HG02588 (cell line): ENCODE results near the gene MBIP.
A peak's percentile ranks its signal among the peaks of the same experiment; 100 is the strongest.

ENCODE experiments used
- ATAC-seq: cut with Tn5 transposase; IDR thresholded peaks from one replicate; pipeline ENCODE4 v1.9.1; 2021; ENCODE audit warnings: mild to moderate bottlenecking, moderate library complexity; ENCODE audit not compliant: unreplicated experiment

Gene MBIP

GRCh38 chr14:36315159-36315853, 5.1 kb downstream of the MBIP start:
- ATAC-seq = peak; percentile 59

GRCh38 chr14:36313898-36314297, 6.5 kb downstream of the MBIP start:
- no peak for ATAC-seq

GRCh38 chr14:36313206-36313605, 7.2 kb downstream of the MBIP start:
- no peak for ATAC-seq

- no peak for ATAC-seq
These were observed 13.6 kb downstream of the MBIP start for GRCh38 chr14:36306836-36307235.

GRCh38 chr14:36304895-36305294, 15.5 kb downstream of the MBIP start:
- ATAC-seq = no peak

- no peak for ATAC-seq
These were observed 16.5 kb downstream of the MBIP start for GRCh38 chr14:36303960-36304359.

GRCh38 chr14:36302823-36303222, 17.6 kb downstream of the MBIP start:
- ATAC-seq = no peak

- ATAC-seq = no peak
These were observed 19.3 kb downstream of the MBIP start for GRCh38 chr14:36301159-36301558.

- ATAC-seq = no peak
These were observed 20.1 kb downstream of the MBIP start for GRCh38 chr14:36300337-36300736.

GRCh38 chr14:36295642-36296627, 24.5 kb downstream of the MBIP start:
- no peak for ATAC-seq

- no peak for ATAC-seq
These were observed 25.9 kb downstream of the MBIP start for GRCh38 chr14:36294543-36294942.

GRCh38 chr14:36293824-36294223, 26.6 kb downstream of the MBIP start:
- ATAC-seq = no peak

- no peak for ATAC-seq
These were observed 30.5 kb downstream of the MBIP start for GRCh38 chr14:36289954-36290353.

- ATAC-seq = no peak
These were observed 31.9 kb downstream of the MBIP start for GRCh38 chr14:36288496-36288895.

GRCh38 chr14:36284971-36285595, 35.4 kb downstream of the MBIP start:
- no peak for ATAC-seq

- ATAC-seq = no peak
These were observed 39.1 kb downstream of the MBIP start for GRCh38 chr14:36281309-36281708.

- no peak for ATAC-seq
These were observed 40.9 kb downstream of the MBIP start for GRCh38 chr14:36279306-36280190.

GRCh38 chr14:36275741-36276140, 44.7 kb downstream of the MBIP start:
- no peak for ATAC-seq

GRCh38 chr14:36271939-36272907, 48.2 kb downstream of the MBIP start:
- ATAC-seq = no peak
